HepG2 (cell line): ENCODE measurements around the gene ALLC. TPM values are rescaled to one million over a fixed set of nuclear protein-coding genes. Genes with fewer than 3 reads are reported as not detected.

Source experiments
- ELF1 ChIP-seq: sonication (generic); formaldehyde crosslinking; IDR thresholded peaks from 2 replicates; pipeline ENCODE4 v1.4.0; 2020; ENCODE audit warnings: missing genetic modification reagents
- ESRRA ChIP-seq: sonication (generic); formaldehyde crosslinking; IDR thresholded peaks from 2 replicates; pipeline ENCODE4 v1.5.1; 2020; ENCODE audit warnings: mild to moderate bottlenecking, low read depth, missing genetic modification reagents
- GABPA ChIP-seq, 2 experiments: IDR thresholded peaks; 2 replicates each; pipeline ENCODE4 v1.6.1; 2011 to 2016; ENCODE audit warnings: low read depth in 2 of 2, low read length in 1 of 2, missing biosample characterization in 1 of 2, missing genetic modification characterization in 1 of 2
- HNF4A ChIP-seq: sonication (generic); formaldehyde crosslinking; IDR thresholded peaks from 2 replicates; pipeline ENCODE4 v1.4.0; 2020; ENCODE audit warnings: missing genetic modification reagents
- KDM2A ChIP-seq: sonication (generic); formaldehyde crosslinking; IDR thresholded peaks from 2 replicates; pipeline ENCODE4 v1.4.0; 2020; ENCODE audit warnings: low read depth, missing genetic modification reagents, borderline replicate concordance
- MAZ ChIP-seq, 2 experiments: sonication (generic) in 1 of 2; formaldehyde crosslinking in 1 of 2; IDR thresholded peaks; 2 replicates each; pipeline versions ENCODE4 v1.5.0 to v1.6.1; 2012 to 2020; ENCODE audit warnings: low read depth in 2 of 2, mild to moderate bottlenecking in 2 of 2, borderline replicate concordance in 1 of 2, improper control_type of control experiment in 1 of 2, low read length in 1 of 2, missing genetic modification reagents in 1 of 2, moderate library complexity in 1 of 2
- MXD1 ChIP-seq: sonication (generic); formaldehyde crosslinking; IDR thresholded peaks from 2 replicates; pipeline ENCODE4 v1.4.0; 2020; ENCODE audit warnings: mild to moderate bottlenecking, missing genetic modification reagents
- MXI1 ChIP-seq: IDR thresholded peaks from 3 replicates; pipeline ENCODE4 v1.6.1; 2012; ENCODE audit warnings: low read depth, low read length, inconsistent platforms, borderline replicate concordance
- NKX3-1 ChIP-seq: sonication (generic); formaldehyde crosslinking; IDR thresholded peaks from 2 replicates; pipeline ENCODE4 v1.5.0; 2020; ENCODE audit warnings: missing genetic modification reagents
- NR2C2 ChIP-seq: sonication (generic); formaldehyde crosslinking; IDR thresholded peaks from 2 replicates; pipeline ENCODE4 v1.4.0; 2020; ENCODE audit warnings: missing genetic modification reagents, mild to moderate bottlenecking, moderate library complexity, borderline replicate concordance
- RFX1 ChIP-seq: fragments of 450-650 bp; IDR thresholded peaks from 2 replicates; pipeline ENCODE4 v1.6.1; 2017
- TRAFD1 ChIP-seq: sonication (generic); formaldehyde crosslinking; IDR thresholded peaks from 2 replicates; pipeline ENCODE4 v1.5.1; 2020; ENCODE audit warnings: missing genetic modification reagents, mild to moderate bottlenecking, borderline replicate concordance
- ZBTB40 ChIP-seq, 2 experiments: fragments of 450-650 bp in 1 of 2; sonication (generic) in 1 of 2; formaldehyde crosslinking in 1 of 2; IDR thresholded peaks; 2 replicates each; pipeline versions ENCODE4 v1.6.1 to v1.8.0; 2016 to 2022; ENCODE audit warnings: antibody characterized with exemption in 1 of 2, mild to moderate bottlenecking in 1 of 2, missing genetic modification reagents in 1 of 2
- ZNF251 ChIP-seq: sonication (generic); formaldehyde crosslinking; IDR thresholded peaks from 2 replicates; pipeline ENCODE4 v1.9.0; 2021; ENCODE audit warnings: mild to moderate bottlenecking, missing genetic modification reagents
- ZNF431 ChIP-seq: sonication (generic); formaldehyde crosslinking; IDR thresholded peaks from 2 replicates; pipeline ENCODE4 v1.9.0; 2022; ENCODE audit warnings: missing genetic modification reagents, low read depth, mild to moderate bottlenecking, borderline replicate concordance
- polyA plus RNA-seq, 8 experiments: library from polyadenylated mRNA; depleted of rRNA in 3 of 8; stranded (reverse) in 7 of 8; unstranded in 1 of 8; fragments of >200 nt; fragmentation: Illumina TruSeq in 4 of 8; extraction: Trizol in 4 of 8; gene quantifications; 2 replicates each; pipeline versions ENCODE4 v1.2.1 to v1.2.3, GENCODE V29; 2011 to 2016; ENCODE audit warnings: low read depth in 4 of 8, missing spikeins in 1 of 8, mixed read lengths in 1 of 8; ENCODE audit not compliant: insufficient read depth in 1 of 8
- total RNA-seq, 5 experiments: library from RNA; depleted of rRNA; stranded (reverse); fragments of >200 nt; fragmentation: Illumina TruSeq; extraction: Trizol; gene quantifications; 2 replicates each; pipeline ENCODE4 v1.2.3, GENCODE V29; 2016; ENCODE audit warnings: low read depth in 1 of 5

The ALLC gene
- total and polyA plus RNA-seq, 2 of the 13 experiments (the other 11 are each of a cell fraction or from before 2014, with no cell fraction given) = 0.08 to 0.11 TPM

- TF ChIP-seq TRAFD1 (CRISPR knock-in tag) (no peak), HNF4A (CRISPR knock-in tag) (peak; percentile 4; the same call in 1 of the 2 replicates), ELF1 (peak; percentile 64), MXI1 (peak; percentile 89; the same call in 1 of the 3 replicates), ZNF431 (CRISPR knock-in tag) (0 out of 2 replicates have a peak, but pooled peaks have one; percentile 65), KDM2A (peak; percentile 81), ZBTB40 (IDR thresholded peaks at IDR 0.05) (no peak), ZBTB40 (CRISPR knock-in tag; IDR thresholded peaks at IDR 0.05) (peak; percentile 75), GABPA (IDR thresholded peaks at IDR 0.05; ENCODE audit: low read depth, low read length) (no peak), GABPA (CRISPR knock-in tag; IDR thresholded peaks at IDR 0.05; ENCODE audit: low read depth) (peak; percentile 73), ESRRA (CRISPR knock-in tag) (peak; percentile 77), MXD1 (peak; percentile 65), RFX1 (peak; percentile 94), NKX3-1 (no peak), ZNF251 (CRISPR knock-in tag) (no peak), MAZ (IDR thresholded peaks at IDR 0.05; ENCODE audit: borderline replicate concordance, low read depth, low read length) (peak; percentile 42; the same call in 1 of the 2 replicates), MAZ (CRISPR knock-in tag; IDR thresholded peaks at IDR 0.05; ENCODE audit: low read depth) (no peak), NR2C2 (peak; percentile 35; the same call in 1 of the 2 replicates)
Measured at GRCh38 chr2:3651691-3652648, 6.0 kb upstream of the ALLC start (continued).
